Measurements from ENCODE around the gene LATS2.
"Not testable (repeated sequence)": the region's sequence is repeated elsewhere in the genome, so short reads cannot be mapped to it uniquely, and the experiment has no call there.

Gene LATS2

DNA sequence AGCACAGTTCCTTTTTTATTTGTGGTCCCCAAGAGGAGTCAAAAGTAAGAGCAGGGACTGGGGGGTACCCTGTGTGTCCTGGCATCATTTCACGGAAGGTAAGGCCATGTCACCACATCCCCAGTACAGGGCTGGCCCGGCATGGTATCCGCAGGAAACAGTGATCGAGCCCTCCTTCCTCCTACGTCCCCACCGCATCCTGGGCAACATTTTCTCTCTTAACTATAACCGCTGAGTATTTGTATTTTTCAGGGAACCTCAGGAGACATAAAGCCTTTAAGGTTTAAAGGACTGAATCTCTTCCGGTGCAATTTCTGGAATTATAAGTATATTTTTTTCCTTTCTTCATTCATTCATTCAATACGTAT is 13.6 kb upstream of the LATS2 start:
- no peak for DNase-seq

DNA sequence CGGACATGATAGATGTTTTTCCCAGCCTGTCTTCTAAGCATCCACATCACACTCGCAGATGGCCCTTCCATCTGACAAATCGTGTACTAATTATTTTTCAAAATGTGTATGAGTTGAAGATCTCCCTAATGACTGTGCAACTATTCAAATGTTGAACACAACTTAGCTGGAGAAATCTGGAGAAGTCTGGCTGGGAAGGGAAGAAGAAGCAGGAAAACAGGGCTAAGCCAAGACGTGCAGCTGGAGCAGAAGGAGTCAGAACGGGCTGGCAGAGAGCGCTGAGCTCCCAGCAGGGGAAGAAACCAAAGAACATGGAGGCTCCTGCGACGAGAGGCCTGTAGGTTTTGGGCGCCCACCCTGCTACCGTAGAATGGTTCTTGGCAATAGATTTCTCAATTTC is 13.2 kb upstream of the LATS2 start:
- DNase-seq, result no peak

GRCh38 chr13:21071924-21072323 is 10.5 kb upstream of the LATS2 start:
- no peak for DNase-seq

GRCh38 chr13:21071015-21071414 is 9.6 kb upstream of the LATS2 start:
- no peak for DNase-seq

GRCh38 chr13:21069561-21070004 is 8.2 kb upstream of the LATS2 start:
- DNase-seq, result no peak

DNA sequence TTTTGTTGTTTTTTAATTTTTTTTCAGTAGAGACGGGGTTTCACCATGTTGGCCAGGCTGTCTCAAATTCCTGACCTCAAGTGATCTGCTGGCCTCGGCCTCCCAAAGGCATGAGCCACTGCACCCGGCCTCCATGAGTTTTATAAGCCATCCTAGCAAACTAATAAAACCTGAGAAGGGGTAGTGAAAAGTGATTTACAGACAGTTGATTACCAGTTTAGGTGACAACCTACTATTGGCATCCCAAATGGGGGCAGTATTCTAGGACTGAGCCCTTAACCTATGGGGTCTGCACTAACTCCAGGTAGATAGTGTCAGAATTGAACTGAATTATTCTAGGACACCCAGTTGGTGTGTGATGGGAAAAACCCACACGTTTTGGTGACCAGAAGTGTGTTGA is 6.5 kb upstream of the LATS2 start:
- no peak for DNase-seq

- DNase-seq, result no peak
Observed at GRCh38 chr13:21066946-21067345, 5.6 kb upstream of the LATS2 start.

- DNase-seq, result no peak
Observed at GRCh38 chr13:21065686-21066085, 4.3 kb upstream of the LATS2 start.

- DNase-seq, result no peak
Observed at GRCh38 chr13:21063031-21063430, 1.6 kb upstream of the LATS2 start.

DNA sequence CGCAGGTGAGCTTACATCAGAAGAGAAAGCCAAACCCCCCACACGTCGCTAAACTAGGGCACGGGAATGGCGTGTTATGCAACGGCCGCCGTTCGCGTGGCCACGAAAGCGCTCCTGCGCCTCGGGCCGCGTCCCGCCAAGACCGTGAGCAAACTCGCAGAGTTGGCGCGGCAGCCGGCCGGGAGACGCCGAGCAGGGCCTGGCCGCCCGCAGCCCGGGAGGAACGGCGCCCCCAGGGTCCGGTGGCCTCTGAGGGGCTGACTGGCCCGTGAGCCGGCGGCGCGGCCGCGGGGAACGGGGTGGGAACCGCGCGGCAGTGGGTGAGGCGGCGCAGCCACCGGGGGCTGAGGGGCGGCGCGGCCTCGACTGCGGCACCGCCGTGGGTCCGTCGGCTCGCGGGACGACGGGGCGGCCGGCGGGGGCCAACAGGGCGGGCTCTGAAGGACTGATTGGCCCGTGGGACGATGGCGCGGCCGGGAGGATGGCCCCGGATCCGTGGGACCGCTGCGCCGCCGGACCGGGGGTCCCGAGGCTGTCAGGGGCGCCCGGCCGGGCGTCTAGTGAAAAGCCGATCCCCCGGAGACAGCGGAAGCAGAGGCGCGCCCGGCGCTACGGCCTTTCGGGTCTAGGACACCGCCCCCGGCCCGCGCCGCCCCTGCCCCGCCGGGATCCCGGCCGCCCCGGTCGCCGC is 903 bp downstream of the LATS2 start:
- DNase-seq, result no peak

GRCh38 chr13:21059641-21060337 is 1.6 kb downstream of the LATS2 start:
- DNase-seq, result no peak

DNA sequence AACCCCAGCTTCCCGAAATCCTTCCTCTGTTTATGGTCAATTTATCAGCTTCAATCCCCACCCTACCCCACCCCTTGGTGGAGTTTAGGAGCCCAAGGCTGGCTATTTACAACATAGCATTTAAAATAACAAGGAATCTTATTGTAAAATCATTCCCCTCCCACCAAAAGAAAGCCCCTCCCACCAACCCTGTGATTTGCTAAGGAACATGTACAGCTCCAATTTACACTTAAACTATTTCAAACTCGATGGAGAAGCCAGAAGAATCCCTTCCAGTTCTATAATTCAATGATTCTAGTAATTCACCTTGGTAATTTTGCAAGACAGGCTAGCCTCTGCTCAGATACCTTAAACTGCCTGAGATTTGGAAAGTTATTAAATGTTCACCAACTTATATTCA is 3.0 kb downstream of the LATS2 start:
- no peak for DNase-seq

DNA sequence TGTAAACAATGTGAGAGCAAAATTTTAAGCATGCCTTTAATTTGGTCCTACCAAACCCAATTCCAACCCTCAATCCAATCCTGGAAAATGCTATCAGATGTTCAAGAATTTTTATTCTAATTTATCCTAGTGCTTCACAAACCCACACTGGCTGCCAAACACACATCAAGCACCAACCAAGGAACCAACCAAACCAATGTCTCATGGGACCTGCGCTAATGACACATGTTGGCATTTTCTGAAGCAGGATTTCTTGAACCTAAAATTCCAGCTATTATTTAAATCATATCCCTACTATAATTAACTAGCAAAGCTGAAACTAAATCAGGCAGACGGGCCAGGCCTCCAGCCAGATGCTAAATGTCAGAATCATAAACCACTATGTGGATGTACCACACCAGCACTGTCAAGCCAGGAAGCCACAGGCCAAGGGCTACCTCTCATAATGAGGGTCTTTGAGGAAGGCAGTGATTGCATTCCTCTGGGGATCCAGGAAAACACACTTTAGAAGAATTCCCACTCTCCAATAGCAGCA is 5.8 kb downstream of the LATS2 start:
- no peak for DNase-seq

DNA sequence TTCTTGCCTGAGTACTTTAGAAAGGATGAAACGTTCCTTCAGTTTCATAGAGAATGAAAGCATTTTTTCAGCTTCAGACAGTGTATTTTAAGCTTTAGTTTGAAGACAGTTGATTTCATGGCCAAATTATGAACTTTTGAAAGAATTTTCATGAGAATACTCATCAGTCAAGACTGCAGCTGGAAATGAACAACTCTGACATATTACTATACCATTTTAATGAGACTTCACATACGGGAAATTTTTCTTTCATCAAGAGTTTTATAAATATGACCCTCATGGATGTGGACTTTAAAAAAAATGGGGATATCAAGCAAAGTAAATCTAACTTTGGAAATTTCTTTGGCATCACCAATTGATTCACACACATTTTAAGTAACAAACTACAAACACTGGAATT is 6.4 kb downstream of the LATS2 start:
- DNase-seq, result no peak

DNA sequence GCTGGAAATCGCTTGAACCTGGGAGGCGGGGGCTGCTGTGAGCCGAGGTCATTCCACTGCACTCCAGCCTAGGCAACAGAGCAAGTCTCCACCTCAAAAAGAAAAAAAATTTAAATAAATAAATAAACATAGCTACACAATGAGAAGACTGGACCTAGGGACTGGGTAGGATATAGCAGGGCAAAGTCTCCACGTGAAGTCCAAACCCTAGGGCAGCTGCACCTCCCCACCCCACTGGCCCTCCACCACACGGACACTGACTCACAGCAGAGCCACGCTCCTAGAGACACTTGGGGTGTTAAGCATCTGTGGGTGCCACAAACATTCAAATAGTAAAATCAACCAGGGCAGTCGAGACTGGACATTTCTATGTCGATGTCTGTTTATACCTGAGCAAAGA is 7.1 kb downstream of the LATS2 start:
- DNase-seq, result no peak

- no peak for DNase-seq
Observed at GRCh38 chr13:21053231-21053630, 8.2 kb downstream of the LATS2 start.

GRCh38 chr13:21051675-21052074 is 9.7 kb downstream of the LATS2 start:
- DNase-seq, result no peak

- DNase-seq, result no peak
Observed at GRCh38 chr13:21050288-21051197, 10.8 kb downstream of the LATS2 start.

DNA sequence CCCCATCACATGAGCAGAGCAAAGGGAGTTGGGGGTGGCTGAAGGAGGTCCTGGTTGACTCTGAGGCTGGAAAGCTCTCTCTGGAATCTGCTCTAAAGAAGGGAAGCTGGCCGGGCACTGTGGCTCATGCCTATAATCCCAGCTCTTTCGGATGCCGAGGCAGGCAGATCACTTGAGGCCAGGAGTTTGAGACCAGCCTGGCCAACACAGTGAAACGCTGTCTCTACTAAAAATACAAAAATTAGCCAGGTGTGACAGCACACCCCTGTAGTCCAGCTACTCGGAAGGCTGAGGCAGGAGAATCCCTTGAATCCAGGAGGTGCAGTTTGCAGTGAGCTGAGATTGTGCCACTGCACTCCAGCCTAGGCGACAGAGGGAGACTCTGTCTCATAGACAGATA is 11.7 kb downstream of the LATS2 start:
- not testable (repeated sequence) for DNase-seq

- no peak for DNase-seq
Observed at GRCh38 chr13:21048901-21049698, 12.3 kb downstream of the LATS2 start.

DNA sequence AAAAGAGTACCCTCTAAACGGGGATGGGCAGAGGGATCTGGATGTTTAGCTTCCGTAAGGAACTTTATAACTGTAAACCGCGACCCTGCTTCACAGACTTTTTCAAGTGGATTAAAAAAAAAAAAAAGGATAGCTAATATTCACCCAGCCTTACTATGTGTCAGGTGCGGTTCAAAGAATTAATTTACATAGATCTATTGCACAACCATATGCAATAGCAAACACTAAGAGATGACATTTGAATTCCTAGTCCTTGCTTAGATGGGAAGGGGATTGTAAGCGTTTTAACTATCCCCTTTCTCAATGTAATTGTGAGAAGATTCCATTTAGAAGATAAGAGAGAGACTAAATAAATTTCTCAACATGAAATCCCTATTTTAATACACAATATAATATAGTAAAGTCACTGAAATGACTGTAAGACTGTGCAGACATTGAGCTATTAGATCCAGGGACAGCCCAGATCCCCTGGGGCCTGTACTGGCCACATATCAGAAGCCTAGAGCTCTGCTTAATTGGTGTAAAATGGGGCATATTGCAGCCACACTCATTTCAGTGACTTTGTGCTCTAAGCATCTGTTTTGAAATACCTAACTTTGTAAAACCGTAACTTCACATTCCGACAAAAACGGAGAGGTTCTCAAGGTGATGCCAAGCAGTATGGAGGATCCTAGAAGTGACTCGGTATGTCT is 13.6 kb downstream of the LATS2 start:
- no peak for DNase-seq

- no peak for DNase-seq
Observed at GRCh38 chr13:21047087-21047486, 14.3 kb downstream of the LATS2 start.
